Cardiac muscle cell (in vitro differentiated cells and primary cell): ENCODE results near the gene CMSS1. TPM values are rescaled to one million over a fixed set of nuclear protein-coding genes. Genes with fewer than 3 reads are reported as not detected.

Experiments
- DNase-seq, 2 donors: peaks; one replicate each; pipeline versions ENCODE4 v3.0.0 to v3.0.0-alpha.2; 2010 to 2017; ENCODE audit warnings: low read depth in 1 of 2, low spot score in 1 of 2
- H3K27ac ChIP-seq: fragments of 200-600 bp; sonication (generic); 2 replicates; pipeline ENCODE4 v1.5.1; 2016
- H3K27me3 ChIP-seq: fragments of 200-600 bp; sonication (generic); 2 replicates; pipeline ENCODE4 v1.6.0; 2016; ENCODE audit warnings: control low read depth
- H3K36me3 ChIP-seq: fragments of 200-600 bp; sonication (generic); 2 replicates; pipeline ENCODE4 v1.5.1; 2016; ENCODE audit warnings: control low read depth
- H3K4me1 ChIP-seq: fragments of 200-600 bp; sonication (generic); 2 replicates; pipeline ENCODE4 v1.8.1; 2017; ENCODE audit warnings: low read depth, mild to moderate bottlenecking, mixed run types
- H3K4me3 ChIP-seq: fragments of 200-600 bp; sonication (generic); 2 replicates; pipeline ENCODE4 v1.5.1; 2016; ENCODE audit warnings: mild to moderate bottlenecking
- H3K9me3 ChIP-seq: fragments of 200-600 bp; sonication (generic); 2 replicates; pipeline ENCODE4 v1.5.1; 2017; ENCODE audit warnings: low read depth, mild to moderate bottlenecking, control low read depth
- polyA plus RNA-seq: library from polyadenylated mRNA; unstranded; fragments of >200 nt; fragmentation: Nextera tagmentation; extraction: Ambion mirVana; gene quantifications from 2 replicates; pipeline ENCODE4 v1.2.1, GENCODE V29; 2016
- total RNA-seq: library from RNA; depleted of rRNA; stranded (reverse); fragments of >200 nt; gene quantifications from 2 replicates; pipeline ENCODE4 v1.2.3, GENCODE V29; 2016
- TF ChIP-seq, protein P1 (sequence below): IDR thresholded peaks from 2 replicates; pipeline ENCODE4 v1.5.1; 2012; ENCODE audit warnings: low read depth, mild to moderate bottlenecking, low read length

CMSS1 gene
- total and polyA plus RNA-seq, 2 experiments from 2014 or later = 13.1 to 32.9 TPM

GRCh38 chr3:99799422-99799821, 18.2 kb upstream of the CMSS1 start:
- H3K4me1 ChIP-seq = no peaks in the 10 kb centered on the region
- H3K36me3 ChIP-seq = no peaks in the 10 kb centered on the region
- no peaks in the 10 kb centered on the region for H3K27me3 ChIP-seq
- H3K27ac ChIP-seq = no peak overlapping the region
- no peak for DNase-seq
- no peaks in the 10 kb centered on the region for H3K9me3 ChIP-seq
- TF ChIP-seq, protein P1, sequence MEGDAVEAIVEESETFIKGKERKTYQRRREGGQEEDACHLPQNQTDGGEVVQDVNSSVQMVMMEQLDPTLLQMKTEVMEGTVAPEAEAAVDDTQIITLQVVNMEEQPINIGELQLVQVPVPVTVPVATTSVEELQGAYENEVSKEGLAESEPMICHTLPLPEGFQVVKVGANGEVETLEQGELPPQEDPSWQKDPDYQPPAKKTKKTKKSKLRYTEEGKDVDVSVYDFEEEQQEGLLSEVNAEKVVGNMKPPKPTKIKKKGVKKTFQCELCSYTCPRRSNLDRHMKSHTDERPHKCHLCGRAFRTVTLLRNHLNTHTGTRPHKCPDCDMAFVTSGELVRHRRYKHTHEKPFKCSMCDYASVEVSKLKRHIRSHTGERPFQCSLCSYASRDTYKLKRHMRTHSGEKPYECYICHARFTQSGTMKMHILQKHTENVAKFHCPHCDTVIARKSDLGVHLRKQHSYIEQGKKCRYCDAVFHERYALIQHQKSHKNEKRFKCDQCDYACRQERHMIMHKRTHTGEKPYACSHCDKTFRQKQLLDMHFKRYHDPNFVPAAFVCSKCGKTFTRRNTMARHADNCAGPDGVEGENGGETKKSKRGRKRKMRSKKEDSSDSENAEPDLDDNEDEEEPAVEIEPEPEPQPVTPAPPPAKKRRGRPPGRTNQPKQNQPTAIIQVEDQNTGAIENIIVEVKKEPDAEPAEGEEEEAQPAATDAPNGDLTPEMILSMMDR = no peak
- no peak overlapping the region for H3K4me3 ChIP-seq

DNA sequence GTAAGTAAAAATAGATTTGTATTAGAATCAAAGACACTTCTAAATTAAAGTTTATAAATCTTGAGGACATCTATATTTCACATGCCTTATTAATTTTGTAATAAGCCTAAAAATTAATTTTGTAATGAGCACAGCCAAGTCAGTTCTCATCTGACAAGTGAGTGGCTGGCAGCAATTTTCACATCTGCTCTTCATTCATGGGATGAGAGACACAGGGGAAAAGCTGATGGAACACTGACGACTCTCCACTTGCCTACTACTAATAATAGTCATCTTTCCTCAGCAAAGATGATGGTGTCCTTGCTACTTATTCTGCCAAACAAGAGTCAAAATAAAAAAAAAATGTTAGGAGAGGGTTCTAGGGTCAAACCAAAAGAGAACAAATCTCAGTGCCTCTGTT, 14.4 kb upstream of the CMSS1 start:
- H3K4me1 ChIP-seq = no peaks in the 10 kb centered on the region
- DNase-seq = no peak
- no peaks in the 10 kb centered on the region for H3K27me3 ChIP-seq
- TF ChIP-seq, protein P1 = no peak
- no peak overlapping the region for H3K4me3 ChIP-seq
- no peaks in the 10 kb centered on the region for H3K9me3 ChIP-seq
- no peak overlapping the region for H3K27ac ChIP-seq
- H3K36me3 ChIP-seq = no peaks in the 10 kb centered on the region

DNA sequence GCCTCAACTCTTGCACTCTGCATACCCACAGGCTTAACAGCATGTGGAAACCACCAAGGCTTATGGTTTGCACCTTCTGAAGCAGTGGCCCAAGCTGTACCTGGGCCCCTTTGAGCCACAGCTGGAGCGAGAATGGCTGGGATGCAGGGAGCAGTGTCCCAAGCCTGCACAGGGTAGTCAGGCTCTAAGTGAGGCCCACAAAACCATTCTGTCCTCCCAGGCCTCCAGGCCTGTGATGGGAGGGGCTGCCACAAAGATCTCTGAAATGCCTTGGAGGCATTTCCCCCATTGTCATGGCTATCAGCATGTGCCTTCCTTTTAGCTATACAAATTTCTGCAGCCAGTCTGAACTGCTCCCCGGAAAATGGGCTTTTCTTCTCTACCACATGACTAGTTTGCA, 12.5 kb upstream of the CMSS1 start:
- Histone ChIP-seq H3K4me1 (no peaks in the 10 kb centered on the region), H3K36me3 (no peaks in the 10 kb centered on the region), H3K27me3 (no peaks in the 10 kb centered on the region), H3K9me3 (no peaks in the 10 kb centered on the region), H3K27ac (no peak overlapping the region), H3K4me3 (no peak overlapping the region)
- TF ChIP-seq, protein P1 = no peak
- DNase-seq = no peak

DNA sequence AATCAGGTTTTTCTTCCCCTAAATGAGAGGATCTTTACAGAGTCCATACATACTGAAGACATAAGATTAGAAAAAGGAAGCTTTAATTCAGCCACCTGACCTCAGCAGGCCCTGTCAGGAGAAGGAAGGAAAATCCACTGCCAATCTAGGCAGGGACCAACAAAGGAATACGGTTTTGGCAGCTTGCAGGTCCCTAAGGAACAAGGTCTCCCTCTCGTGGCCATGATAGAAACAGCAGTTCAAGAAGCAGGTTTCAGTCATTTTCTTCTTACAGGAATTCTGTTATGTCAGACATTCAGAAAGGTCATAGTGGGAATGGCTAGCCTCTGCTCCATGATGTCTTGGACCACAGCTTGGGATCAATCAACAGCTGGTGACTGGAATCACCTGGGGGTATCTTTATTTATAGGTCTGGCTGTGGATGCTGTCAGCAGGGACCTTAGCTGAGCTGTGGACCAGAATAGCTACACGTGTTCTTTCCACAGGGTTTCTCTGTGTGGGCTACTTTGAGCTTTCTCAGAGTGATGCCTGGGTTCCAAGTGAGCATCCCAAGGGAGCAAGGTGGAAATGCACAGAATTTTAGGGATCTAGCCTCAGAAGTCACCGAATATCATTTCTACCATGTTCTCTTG, 9.4 kb upstream of the CMSS1 start:
- Histone ChIP-seq H3K27ac (no peak overlapping the region), H3K9me3 (no peaks in the 10 kb centered on the region), H3K36me3 (no peaks in the 10 kb centered on the region), H3K27me3 (no peaks in the 10 kb centered on the region), H3K4me3 (no peak overlapping the region), H3K4me1 (no peaks in the 10 kb centered on the region)
- peak; percentile 70 to 88 for DNase-seq
- TF ChIP-seq, protein P1 = peak; percentile 95

DNA sequence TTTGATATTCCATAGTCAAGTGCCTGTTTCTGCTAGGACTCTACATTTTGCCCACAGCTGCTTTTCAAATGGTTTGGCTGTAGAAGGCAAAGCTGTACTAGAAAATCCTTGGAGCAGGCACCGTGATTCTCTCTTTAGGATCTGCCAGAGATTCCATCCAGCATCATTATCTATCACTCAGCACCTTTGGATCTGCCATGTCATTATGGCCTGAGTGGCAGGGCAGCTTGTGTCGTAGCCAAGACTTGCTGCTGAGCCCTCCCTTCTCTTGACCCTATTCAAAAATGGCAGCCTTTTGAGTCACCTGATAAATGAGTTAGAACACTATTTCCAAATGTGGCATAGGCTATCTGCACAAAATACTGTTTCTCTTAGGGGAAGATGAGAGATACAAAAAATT, 8.1 kb upstream of the CMSS1 start:
- no peaks in the 10 kb centered on the region for H3K27me3 ChIP-seq
- TF ChIP-seq, protein P1 = no peak
- H3K36me3 ChIP-seq = no peaks in the 10 kb centered on the region
- no peaks in the 10 kb centered on the region for H3K4me1 ChIP-seq
- no peaks in the 10 kb centered on the region for H3K9me3 ChIP-seq
- no peak overlapping the region for H3K27ac ChIP-seq
- H3K4me3 ChIP-seq = no peak overlapping the region
- no peak for DNase-seq

GRCh38 chr3:99810403-99810802, 7.3 kb upstream of the CMSS1 start:
- H3K27me3 ChIP-seq = no peaks in the 10 kb centered on the region

More at GRCh38 chr3:99810403-99810802, 7.3 kb upstream of the CMSS1 start:
- no peak for DNase-seq
- H3K9me3 ChIP-seq = no peaks in the 10 kb centered on the region
- H3K4me3 ChIP-seq = no peak overlapping the region
- no peaks in the 10 kb centered on the region for H3K4me1 ChIP-seq
- TF ChIP-seq, protein P1 = no peak
- no peaks in the 10 kb centered on the region for H3K36me3 ChIP-seq
- H3K27ac ChIP-seq = no peak overlapping the region
